ENCODE results near the gene SLC25A27. TPM values are rescaled to one million over a fixed set of nuclear protein-coding genes. Genes with fewer than 3 reads are reported as not detected.
"Not testable (repeated sequence)": the region's sequence is repeated elsewhere in the genome, so short reads cannot be mapped to it uniquely, and the experiment has no call there.

The SLC25A27 gene, protein sequence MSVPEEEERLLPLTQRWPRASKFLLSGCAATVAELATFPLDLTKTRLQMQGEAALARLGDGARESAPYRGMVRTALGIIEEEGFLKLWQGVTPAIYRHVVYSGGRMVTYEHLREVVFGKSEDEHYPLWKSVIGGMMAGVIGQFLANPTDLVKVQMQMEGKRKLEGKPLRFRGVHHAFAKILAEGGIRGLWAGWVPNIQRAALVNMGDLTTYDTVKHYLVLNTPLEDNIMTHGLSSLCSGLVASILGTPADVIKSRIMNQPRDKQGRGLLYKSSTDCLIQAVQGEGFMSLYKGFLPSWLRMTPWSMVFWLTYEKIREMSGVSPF
- total RNA-seq: 28.9 TPM

DNA sequence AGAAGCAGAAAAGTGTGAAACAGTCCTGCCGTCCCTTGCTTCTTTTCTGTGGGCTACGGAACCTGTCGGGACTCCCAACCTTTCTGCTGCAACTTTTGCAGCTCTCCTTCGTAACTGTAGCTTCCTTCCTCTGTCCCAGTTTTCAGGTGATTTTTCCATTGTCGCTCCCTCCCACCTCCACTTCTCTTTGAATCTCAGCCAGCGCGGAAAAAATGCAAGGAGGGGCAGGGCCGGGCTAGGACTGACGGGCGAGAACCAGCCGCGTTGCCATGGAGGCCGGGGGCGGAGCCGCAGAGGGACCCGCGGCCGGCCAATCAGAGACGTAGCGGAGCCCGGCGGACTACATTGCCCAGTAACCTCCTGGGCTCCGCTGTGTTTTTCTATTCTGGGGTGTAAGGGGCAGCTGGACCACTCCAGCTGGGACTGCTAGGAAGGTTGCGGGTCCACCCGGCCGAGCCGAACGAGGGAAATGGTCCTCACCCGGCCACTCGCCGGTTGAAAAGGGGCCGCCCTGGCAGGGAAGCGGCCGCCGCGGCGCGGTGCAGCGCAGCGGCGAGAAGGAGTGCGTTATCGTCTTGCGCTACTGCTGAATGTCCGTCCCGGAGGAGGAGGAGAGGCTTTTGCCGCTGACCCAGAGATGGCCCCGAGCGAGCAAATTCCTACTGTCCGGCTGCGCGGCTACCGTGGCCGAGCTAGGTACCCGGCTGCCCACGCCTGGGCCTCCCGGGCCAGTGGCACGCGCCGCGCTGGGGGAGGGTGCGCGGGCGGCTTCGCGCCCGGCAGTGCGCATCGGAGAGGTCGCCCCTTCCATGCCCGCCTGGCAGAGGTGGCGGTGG lies at the start of gene SLC25A27, which contains the start of gene CYP39A1:
Gene SLC25A27, plus strand, starts transcription at position 373 of the 836 bp plus-strand sequence. Its CDS starts 218 bp downstream, at position 591.
Gene CYP39A1, minus strand, starts transcription at position 216 of the 836 bp plus-strand sequence. CDS start 236 bp downstream, outside the sequence.
- peak; percentile 95 for DNase-seq (ENCODE audit: low spot score)

DNA sequence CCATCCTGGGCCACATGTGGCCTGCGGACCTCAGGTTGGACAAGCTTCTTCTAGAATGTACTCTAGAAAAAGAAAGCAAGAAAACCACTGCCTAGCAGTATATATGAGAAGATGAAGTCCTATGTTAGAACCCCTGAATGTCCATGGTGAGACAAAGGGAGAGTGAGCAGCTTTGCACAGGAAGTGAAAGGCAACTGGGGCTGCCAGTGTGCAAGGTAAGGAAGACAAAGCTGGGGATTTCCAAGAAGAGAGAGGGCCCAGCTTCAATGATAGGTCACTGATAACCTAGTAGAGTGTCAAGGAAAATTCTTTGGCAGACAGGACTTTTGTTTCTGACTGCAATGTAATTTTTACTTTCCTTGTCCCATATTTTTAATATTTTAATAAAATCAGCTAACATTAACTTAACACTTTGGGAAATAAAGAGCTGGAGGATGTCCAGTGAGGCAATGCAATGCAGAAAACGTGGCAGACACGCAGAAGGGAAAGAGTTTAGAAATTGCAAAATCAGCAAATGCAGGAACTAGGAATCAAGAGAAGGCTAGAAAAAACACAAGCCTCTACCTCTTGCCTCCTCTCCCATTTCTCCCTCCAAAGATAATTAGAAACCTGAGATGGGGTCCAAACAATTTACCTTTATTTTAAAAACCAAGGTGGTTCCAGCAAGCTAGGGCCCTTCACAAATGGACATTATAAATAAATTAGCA lies 47.5 kb upstream of the SLC25A27 start:
- DNase-seq (ENCODE audit: low spot score): no peak

DNA sequence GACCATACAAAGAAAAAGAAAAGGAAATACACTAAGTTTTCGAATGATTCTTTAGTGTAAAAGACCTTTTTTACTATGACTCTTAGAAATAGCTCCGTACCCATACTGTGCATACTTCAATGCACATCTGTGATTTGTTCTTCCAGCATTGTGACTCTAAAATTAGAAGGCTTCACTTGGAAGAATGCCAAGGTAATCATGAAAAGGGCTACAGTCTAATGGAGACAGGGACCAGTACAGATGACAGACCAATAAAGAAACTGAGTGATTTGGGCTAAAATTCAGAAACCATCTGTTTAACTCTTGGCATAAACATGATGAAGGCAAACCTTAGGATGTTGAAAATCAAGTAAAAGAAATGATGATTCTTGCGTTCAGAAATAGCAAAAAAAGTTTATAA lies 46.4 kb upstream of the SLC25A27 start:
- no peak for DNase-seq (ENCODE audit: low spot score)

- DNase-seq (ENCODE audit: low spot score): no peak
Measured at GRCh38 chr6:46610862-46611553, 41.8 kb upstream of the SLC25A27 start.

GRCh38 chr6:46612645-46613044 lies 40.1 kb upstream of the SLC25A27 start:
- DNase-seq (ENCODE audit: low spot score): no peak

GRCh38 chr6:46618726-46619125 lies 34.0 kb upstream of the SLC25A27 start:
- DNase-seq (ENCODE audit: low spot score): no peak

DNA sequence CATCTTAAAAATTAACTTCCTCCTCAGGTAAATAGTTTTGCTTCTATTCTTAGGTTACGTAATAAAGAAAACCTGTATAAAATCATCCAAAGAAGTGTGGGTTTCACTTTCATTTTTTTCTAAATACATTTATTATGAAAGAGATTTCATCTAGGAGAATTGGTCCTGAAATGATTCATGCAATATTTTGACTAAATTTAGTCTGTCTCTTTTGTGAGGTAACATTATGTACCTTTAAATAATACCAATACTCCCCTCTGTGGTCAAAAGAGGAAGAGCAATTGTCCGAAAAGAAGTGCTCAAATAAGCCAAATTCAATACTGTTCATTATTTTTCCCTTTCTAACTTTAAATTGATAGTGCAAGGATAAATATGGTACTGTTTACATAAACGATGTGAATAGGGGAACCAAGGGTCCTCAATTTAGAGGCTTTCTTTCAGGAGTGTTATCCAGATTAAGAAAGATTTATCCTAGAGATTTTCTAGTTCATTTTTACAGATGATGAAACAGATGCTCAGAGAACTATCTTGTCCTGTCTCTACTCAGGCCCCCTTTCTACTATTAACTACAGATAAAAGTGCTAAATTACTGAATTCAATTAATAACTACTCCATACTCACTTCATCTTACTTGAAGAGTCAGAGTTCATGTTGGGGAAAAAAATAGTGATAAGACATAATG lies 26.4 kb upstream of the SLC25A27 start:
- DNase-seq (ENCODE audit: low spot score): no peak

DNA sequence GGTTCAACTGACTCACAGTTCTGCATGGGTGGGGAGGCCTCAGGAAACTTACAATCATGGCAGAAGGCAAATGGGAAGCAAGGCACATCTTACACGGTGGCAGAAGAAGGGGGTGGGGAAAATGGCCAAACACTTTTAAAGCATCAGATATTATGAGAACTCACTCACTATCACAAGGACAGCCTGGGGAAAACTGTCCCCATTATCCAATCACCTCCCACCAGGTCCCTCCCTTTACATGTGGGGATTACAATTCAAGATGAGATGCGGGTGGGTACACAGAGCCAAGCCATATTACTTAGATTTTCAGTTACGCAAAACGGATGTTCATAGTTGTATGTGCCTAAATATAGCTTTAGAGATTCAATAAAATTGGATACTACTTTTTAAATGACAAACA lies 25.8 kb upstream of the SLC25A27 start:
- no peak for DNase-seq (ENCODE audit: low spot score)

GRCh38 chr6:46628498-46628897 lies 24.3 kb upstream of the SLC25A27 start:
- no peak for DNase-seq (ENCODE audit: low spot score)

- no peak for DNase-seq (ENCODE audit: low spot score)
Measured at GRCh38 chr6:46628976-46629375, 23.8 kb upstream of the SLC25A27 start.

GRCh38 chr6:46629691-46630090 lies 23.1 kb upstream of the SLC25A27 start:
- DNase-seq (ENCODE audit: low spot score): no peak

DNA sequence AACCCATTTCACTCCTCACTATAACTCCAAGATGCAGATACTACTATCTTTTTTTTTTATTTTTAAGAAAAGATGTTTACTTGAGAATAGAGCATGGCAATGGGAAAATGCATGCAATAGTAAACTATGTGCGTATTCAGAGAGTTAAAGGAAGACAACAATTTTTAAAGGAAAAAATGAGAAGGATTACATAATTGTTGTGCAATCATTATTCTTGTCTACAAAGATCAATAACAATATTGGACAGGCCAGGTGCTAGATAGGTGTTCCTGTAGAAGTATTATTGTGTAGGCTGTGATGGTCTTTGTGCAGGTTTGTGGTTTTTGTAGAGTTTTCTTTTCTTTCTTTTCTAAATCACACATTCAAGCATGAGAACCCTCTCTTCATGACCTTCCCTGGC lies 20.7 kb upstream of the SLC25A27 start:
- no peak for DNase-seq (ENCODE audit: low spot score)

DNA sequence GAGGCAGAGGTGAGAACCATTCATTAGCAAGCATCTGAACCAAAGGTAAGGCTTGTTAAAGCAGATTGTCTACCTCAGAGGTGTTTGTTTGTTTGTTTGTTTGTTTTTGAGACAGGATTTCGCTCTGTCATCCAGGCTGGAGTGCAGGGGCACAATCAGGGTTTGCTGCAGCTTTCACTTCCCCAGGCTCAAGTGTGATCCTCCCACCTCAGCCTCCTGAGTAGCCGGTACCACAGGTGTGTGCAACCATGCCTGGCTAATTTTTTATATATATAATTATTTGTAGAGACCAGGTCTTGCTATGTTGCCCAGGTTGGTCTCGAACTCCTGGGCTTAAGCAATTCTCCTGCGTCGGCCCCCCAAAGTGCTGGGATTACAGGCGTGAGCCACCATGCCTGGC lies 17.3 kb upstream of the SLC25A27 start:
- DNase-seq (ENCODE audit: low spot score): no peak

DNA sequence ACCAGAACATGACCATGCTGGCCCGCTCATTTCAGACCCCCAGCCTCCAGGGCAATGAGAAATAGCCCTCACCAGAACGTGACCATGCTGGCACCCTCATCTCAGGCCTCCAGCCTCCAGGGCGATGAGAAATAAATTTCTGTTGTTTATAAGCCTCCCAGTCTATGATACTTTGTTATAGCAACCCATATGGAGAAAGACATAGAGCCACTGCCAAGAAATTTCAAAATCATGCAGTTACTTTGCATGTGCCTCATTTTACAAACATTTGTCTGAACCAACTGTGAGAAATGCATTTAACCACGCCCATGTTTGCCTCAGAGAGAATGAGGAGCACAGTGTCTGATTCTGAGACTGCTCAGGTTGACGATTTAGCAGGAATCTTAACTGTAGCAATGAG lies 15.6 kb upstream of the SLC25A27 start:
- no peak for DNase-seq (ENCODE audit: low spot score)

DNA sequence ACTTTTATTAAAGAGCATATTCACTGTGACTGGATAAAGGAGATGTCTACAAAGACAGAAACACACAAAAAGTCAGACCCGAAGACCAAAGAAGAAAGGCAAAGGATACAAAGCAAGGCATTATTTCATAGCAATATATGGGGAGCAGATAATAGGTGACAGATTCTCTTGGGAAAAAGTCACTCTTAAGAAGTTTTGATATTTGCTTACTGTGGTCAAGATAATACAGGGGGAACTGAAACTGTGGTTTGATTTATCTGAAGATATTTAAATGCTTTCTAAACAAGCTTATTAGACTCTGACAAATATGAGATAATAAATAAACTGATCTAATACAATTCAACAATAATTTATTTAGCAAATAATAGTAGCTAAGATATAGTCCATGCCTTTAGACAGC lies 14.8 kb upstream of the SLC25A27 start:
- no peak for DNase-seq (ENCODE audit: low spot score)

GRCh38 chr6:46638650-46639049 lies 14.1 kb upstream of the SLC25A27 start:
- DNase-seq (ENCODE audit: low spot score): no peak

DNA sequence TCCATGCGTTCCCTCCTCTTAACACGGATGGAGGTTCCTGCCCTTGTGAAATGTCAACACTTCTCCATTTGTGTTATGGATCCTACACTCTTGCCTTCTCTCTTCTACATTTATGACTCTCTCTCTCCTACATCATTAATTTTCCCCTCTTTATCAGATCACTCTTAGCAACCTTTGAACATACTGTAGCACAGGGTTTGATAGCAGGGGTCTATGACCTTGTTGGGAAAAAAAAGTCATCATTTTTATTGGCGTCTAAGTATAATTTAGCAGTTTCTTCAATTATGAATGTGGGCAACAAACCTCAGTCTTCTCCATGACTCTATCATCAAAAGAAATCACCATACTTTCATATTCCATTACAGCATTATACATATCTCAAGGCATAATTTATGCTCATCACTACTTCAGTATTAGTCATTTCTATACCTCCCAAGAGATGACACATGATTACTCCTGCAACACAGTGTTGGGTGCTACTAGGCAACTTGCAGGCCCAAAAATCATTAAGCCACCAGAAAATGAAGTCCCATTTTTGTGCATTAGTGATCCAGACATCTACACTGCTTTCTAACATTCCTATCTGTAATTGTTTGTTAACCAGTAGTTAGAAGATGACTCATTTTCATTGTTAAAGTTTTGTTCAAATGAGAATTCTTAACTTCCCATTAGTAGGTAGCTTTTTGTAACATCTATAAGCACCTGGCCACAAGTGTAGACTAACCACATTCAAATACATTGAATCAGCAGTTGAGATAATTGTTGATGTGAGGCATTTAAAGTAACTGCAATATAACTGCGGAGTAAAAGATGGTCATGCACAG lies 9.6 kb upstream of the SLC25A27 start:
- no peak for DNase-seq (ENCODE audit: low spot score)

- no peak for DNase-seq (ENCODE audit: low spot score)
Measured at GRCh38 chr6:46645265-46645664, 7.5 kb upstream of the SLC25A27 start.

GRCh38 chr6:46648108-46648507 lies 4.7 kb upstream of the SLC25A27 start:
- DNase-seq (ENCODE audit: low spot score): not testable (repeated sequence)

DNA sequence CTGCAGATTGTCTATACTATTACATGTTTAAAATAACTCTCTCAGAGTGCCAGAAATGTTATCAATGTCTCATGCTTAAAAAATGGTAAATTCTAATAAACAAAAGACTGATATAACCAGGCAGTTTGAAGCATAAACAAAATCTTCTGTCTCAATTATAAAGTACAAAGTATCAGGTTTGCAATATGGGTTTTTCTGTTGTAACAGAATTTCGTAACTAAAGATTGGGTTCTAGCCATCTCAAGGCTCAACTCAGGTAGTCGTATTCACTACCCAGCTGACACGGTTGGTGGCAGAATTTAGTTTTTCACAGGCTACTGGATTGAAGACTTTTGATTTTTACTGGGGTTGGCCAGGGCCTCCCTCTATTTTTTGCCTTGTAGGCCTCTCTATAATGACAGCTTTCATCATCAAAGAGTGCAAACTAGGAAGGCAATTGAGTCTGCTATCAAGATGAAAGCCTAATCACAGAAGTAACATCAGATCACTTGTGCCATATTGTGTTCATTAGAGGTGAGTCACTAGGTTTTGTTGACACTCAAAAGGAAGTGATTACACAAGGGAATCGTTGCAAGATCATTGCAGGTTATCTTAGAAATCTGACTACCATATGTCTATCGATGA lies 3.8 kb upstream of the SLC25A27 start:
- DNase-seq (ENCODE audit: low spot score): no peak

Measured in mucosa of gallbladder (tissue), 1 donor.